Neural cell (in vitro differentiated cells): Measurements from ENCODE around the gene UBR2. TPM values are rescaled to one million over a fixed set of nuclear protein-coding genes. Genes with fewer than 3 reads are reported as not detected.

ENCODE experiments used
- H2AFZ ChIP-seq: fragments of 200-600, 300-800 bp; sonication (generic), shearing (Covaris generic); 2 replicates; pipeline ENCODE4 v1.6.0; 2014; ENCODE audit warnings: low read depth, mild to moderate bottlenecking, antibody characterized with exemption, low read length, moderate library complexity
- H3F3A ChIP-seq: fragments of 200-600 bp; shearing (Covaris generic); 2 replicates; pipeline ENCODE4 v1.6.1; 2016; ENCODE audit warnings: mild to moderate bottlenecking, moderate library complexity, mixed read lengths, antibody characterized with exemption, low read length; ENCODE audit not compliant: insufficient read depth, poor library complexity, severe bottlenecking
- H3K27ac ChIP-seq: fragments of 200-600, 300-800 bp; sonication (generic), shearing (Covaris generic); 2 replicates; pipeline ENCODE4 v1.5.1; 2014; ENCODE audit warnings: mild to moderate bottlenecking, low read length, moderate library complexity
- H3K27me3 ChIP-seq: fragments of 300-800, 200-600 bp; sonication (generic), shearing (Covaris generic); 2 replicates; pipeline ENCODE4 v1.6.0; 2014; ENCODE audit warnings: mild to moderate bottlenecking, low read depth, low read length, moderate library complexity; ENCODE audit not compliant: insufficient read depth
- H3K36me3 ChIP-seq: fragments of 300-800, 200-600 bp; sonication (generic), shearing (Covaris generic); 2 replicates; pipeline ENCODE4 v1.5.1; 2014; ENCODE audit warnings: mild to moderate bottlenecking, antibody characterized with exemption, low read length, moderate library complexity; ENCODE audit not compliant: insufficient read depth
- H3K4me2 ChIP-seq: fragments of 300-800, 200-600 bp; sonication (generic), shearing (Covaris generic); 2 replicates; pipeline ENCODE4 v1.6.0; 2014; ENCODE audit warnings: mild to moderate bottlenecking, low read length
- H3K4me3 ChIP-seq: fragments of 300-800, 200-600 bp; sonication (generic), shearing (Covaris generic); 2 replicates; pipeline ENCODE4 v1.5.1; 2014; ENCODE audit warnings: mild to moderate bottlenecking, low read length, moderate library complexity
- H3K79me2 ChIP-seq: fragments of 200-600 bp; shearing (Covaris generic); replicated peaks from 2 replicates; pipeline ENCODE4 v1.6.0; 2014; ENCODE audit warnings: mild to moderate bottlenecking, low read length, moderate library complexity; ENCODE audit not compliant: insufficient read depth
- H3K9ac ChIP-seq: fragments of 300-800, 200-600 bp; sonication (generic), shearing (Covaris generic); 2 replicates; pipeline ENCODE4 v1.6.1; 2016; ENCODE audit warnings: mild to moderate bottlenecking, low read length, mixed read lengths
- H3K9me2 ChIP-seq: fragments of 200-600 bp; shearing (Covaris generic); 2 replicates; pipeline ENCODE4 v1.6.1; 2016; ENCODE audit warnings: mild to moderate bottlenecking, low read length, mixed read lengths; ENCODE audit not compliant: insufficient read depth
- H3K9me3 ChIP-seq: fragments of 200-600, 300-800 bp; sonication (generic), shearing (Covaris generic); 2 replicates; pipeline ENCODE4 v1.6.1; 2016; ENCODE audit warnings: mild to moderate bottlenecking, mixed run types, low read length, moderate library complexity, mixed read lengths
- H4K20me1 ChIP-seq: fragments of 200-600 bp; shearing (Covaris generic); 2 replicates; pipeline ENCODE4 v1.6.1; 2016; ENCODE audit warnings: mild to moderate bottlenecking, mixed run types; ENCODE audit not compliant: insufficient read depth
- CTCF ChIP-seq: fragments of 450-650 bp; IDR thresholded peaks from 2 replicates; pipeline ENCODE4 v1.5.1; 2014; ENCODE audit warnings: antibody characterized with exemption, mild to moderate bottlenecking, moderate library complexity; ENCODE audit not compliant: poor library complexity, severe bottlenecking
- EP300 ChIP-seq: fragments of 450-650 bp; conservative IDR thresholded peaks from 2 replicates; pipeline ENCODE4 v1.6.1; 2014; ENCODE audit warnings: antibody characterized with exemption, mild to moderate bottlenecking, moderate library complexity; ENCODE audit not compliant: poor library complexity, severe bottlenecking
- EZH2 ChIP-seq: fragments of 200-600, 300-800 bp; shearing (Covaris generic), sonication (generic); IDR thresholded peaks from 2 replicates; pipeline ENCODE4 v1.6.1; 2014; ENCODE audit warnings: antibody characterized with exemption, low read length, borderline replicate concordance, mild to moderate bottlenecking; ENCODE audit not compliant: insufficient read depth, poor library complexity, severe bottlenecking
- MXI1 ChIP-seq: fragments of 450-650 bp; conservative IDR thresholded peaks from 2 replicates; pipeline ENCODE4 v1.6.1; 2014; ENCODE audit warnings: antibody characterized with exemption, mild to moderate bottlenecking; ENCODE audit not compliant: poor library complexity, severe bottlenecking
- POLR2AphosphoS5 ChIP-seq: IDR thresholded peaks from 2 replicates; pipeline ENCODE4 v1.6.1; 2012
- RAD21 ChIP-seq: fragments of 450-650 bp; conservative IDR thresholded peaks from 2 replicates; pipeline ENCODE4 v1.6.1; 2014; ENCODE audit warnings: antibody characterized with exemption, mild to moderate bottlenecking, moderate library complexity
- SMC3 ChIP-seq: fragments of 450-650 bp; conservative IDR thresholded peaks from 2 replicates; pipeline ENCODE4 v1.6.1; 2014; ENCODE audit warnings: antibody characterized with exemption, mild to moderate bottlenecking, moderate library complexity; ENCODE audit not compliant: poor library complexity
- TAF1 ChIP-seq: IDR thresholded peaks from 2 replicates; pipeline ENCODE4 v1.6.1; 2012; ENCODE audit warnings: low read depth
- polyA plus RNA-seq: library from polyadenylated mRNA; depleted of rRNA; stranded (reverse); fragments of >200 nt; gene quantifications from 2 replicates; pipeline ENCODE4 v1.2.3, GENCODE V29; 2014
- TF ChIP-seq, protein P1 (sequence below): IDR thresholded peaks from 2 replicates; pipeline ENCODE4 v1.6.1; 2012; ENCODE audit warnings: borderline replicate concordance

The UBR2 gene
- polyA plus RNA-seq, 1 donor from 2014 or later = 24.4 TPM

GRCh38 chr6:42726026-42726425, 162.2 kb downstream of the UBR2 start:
- H3K4me2 ChIP-seq = no peak overlapping the region
- no peak overlapping the region for H2AFZ ChIP-seq

GRCh38 chr6:42726485-42727086, 162.8 kb downstream of the UBR2 start:
- Histone ChIP-seq H4K20me1 (no peaks in the 10 kb centered on the region), H2AFZ (no peak overlapping the region), H3K79me2 (no peaks in the 10 kb centered on the region), H3K27me3 (no peaks in the 10 kb centered on the region), H3K4me2 (no peak overlapping the region), H3K9me3 (no peaks in the 10 kb centered on the region), H3K36me3 (no peaks in the 10 kb centered on the region), H3K9me2 (no peaks in the 10 kb centered on the region), H3K4me3 (no peak overlapping the region), H3F3A (no peaks in the 10 kb centered on the region), H3K9ac (no peak overlapping the region), H3K27ac (no peak overlapping the region)
- TF ChIP-seq SMC3 (peak; percentile 81), EP300 (no peak), EZH2 (no peak), MXI1 (no peak), TAF1 (no peak), CTCF (peak; percentile 82), RAD21 (peak; percentile 78)
- TF ChIP-seq, protein P1, sequence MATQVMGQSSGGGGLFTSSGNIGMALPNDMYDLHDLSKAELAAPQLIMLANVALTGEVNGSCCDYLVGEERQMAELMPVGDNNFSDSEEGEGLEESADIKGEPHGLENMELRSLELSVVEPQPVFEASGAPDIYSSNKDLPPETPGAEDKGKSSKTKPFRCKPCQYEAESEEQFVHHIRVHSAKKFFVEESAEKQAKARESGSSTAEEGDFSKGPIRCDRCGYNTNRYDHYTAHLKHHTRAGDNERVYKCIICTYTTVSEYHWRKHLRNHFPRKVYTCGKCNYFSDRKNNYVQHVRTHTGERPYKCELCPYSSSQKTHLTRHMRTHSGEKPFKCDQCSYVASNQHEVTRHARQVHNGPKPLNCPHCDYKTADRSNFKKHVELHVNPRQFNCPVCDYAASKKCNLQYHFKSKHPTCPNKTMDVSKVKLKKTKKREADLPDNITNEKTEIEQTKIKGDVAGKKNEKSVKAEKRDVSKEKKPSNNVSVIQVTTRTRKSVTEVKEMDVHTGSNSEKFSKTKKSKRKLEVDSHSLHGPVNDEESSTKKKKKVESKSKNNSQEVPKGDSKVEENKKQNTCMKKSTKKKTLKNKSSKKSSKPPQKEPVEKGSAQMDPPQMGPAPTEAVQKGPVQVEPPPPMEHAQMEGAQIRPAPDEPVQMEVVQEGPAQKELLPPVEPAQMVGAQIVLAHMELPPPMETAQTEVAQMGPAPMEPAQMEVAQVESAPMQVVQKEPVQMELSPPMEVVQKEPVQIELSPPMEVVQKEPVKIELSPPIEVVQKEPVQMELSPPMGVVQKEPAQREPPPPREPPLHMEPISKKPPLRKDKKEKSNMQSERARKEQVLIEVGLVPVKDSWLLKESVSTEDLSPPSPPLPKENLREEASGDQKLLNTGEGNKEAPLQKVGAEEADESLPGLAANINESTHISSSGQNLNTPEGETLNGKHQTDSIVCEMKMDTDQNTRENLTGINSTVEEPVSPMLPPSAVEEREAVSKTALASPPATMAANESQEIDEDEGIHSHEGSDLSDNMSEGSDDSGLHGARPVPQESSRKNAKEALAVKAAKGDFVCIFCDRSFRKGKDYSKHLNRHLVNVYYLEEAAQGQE = no peak

More at GRCh38 chr6:42726026-42726425, 162.2 kb downstream of the UBR2 start:
- H3K9ac ChIP-seq = no peak overlapping the region
- no peaks in the 10 kb centered on the region for H3F3A ChIP-seq
- H3K27me3 ChIP-seq = no peaks in the 10 kb centered on the region
- H3K9me3 ChIP-seq = no peaks in the 10 kb centered on the region
- no peaks in the 10 kb centered on the region for H4K20me1 ChIP-seq
- TF ChIP-seq, protein P1 = no peak
- TF ChIP-seq TAF1 (no peak), MXI1 (no peak), EZH2 (no peak), EP300 (no peak), RAD21 (no peak), POLR2AphosphoS5 (no peak), SMC3 (no peak), CTCF (no peak)
- H3K79me2 ChIP-seq = no peaks in the 10 kb centered on the region
- H3K9me2 ChIP-seq = no peaks in the 10 kb centered on the region
- no peaks in the 10 kb centered on the region for H3K36me3 ChIP-seq
- no peak overlapping the region for H3K27ac ChIP-seq
- no peak overlapping the region for H3K4me3 ChIP-seq
